OCI-LY3 (cell line): ENCODE results near the gene ZSCAN5C.
"Not testable (repeated sequence)": the region's sequence is repeated elsewhere in the genome, so short reads cannot be mapped to it uniquely, and the experiment has no call there.

Experiments used
- H2AFZ ChIP-seq: fragments of 200-600, 300-600 bp; shearing (Covaris generic); 2 replicates; pipeline ENCODE4 v1.6.0; 2014; ENCODE audit warnings: antibody characterized with exemption, low read depth, low read length
- H3K27ac ChIP-seq: fragments of 200-600, 300-600 bp; sonication (generic); 2 replicates; pipeline ENCODE4 v1.5.1; 2014; ENCODE audit warnings: mild to moderate bottlenecking, low read length, moderate library complexity, mixed read lengths
- H3K27me3 ChIP-seq: fragments of 200-600, 300-600 bp; sonication (generic); 2 replicates; pipeline ENCODE4 v1.6.1; 2014; ENCODE audit warnings: low read depth, low read length, mixed read lengths
- H3K36me3 ChIP-seq: fragments of 200-600, 300-600 bp; sonication (generic); replicated peaks from 2 replicates; pipeline ENCODE3; 2014; ENCODE audit warnings: low read depth, low read length, mixed read lengths
- H3K4me1 ChIP-seq: fragments of 300-600, 200-600 bp; sonication (generic); 2 replicates; pipeline ENCODE4 v1.6.1; 2014; ENCODE audit warnings: low read length, mixed read lengths
- H3K4me2 ChIP-seq: fragments of 200-600, 300-600 bp; sonication (generic); 2 replicates; pipeline ENCODE4 v1.6.1; 2014; ENCODE audit warnings: low read length, mixed read lengths
- H3K4me3 ChIP-seq: fragments of 300-600, 200-600 bp; sonication (generic); 2 replicates; pipeline ENCODE4 v1.5.1; 2014; ENCODE audit warnings: antibody characterized with exemption, mild to moderate bottlenecking, low read length, moderate library complexity
- H3K79me2 ChIP-seq: fragments of 300-600, 200-600 bp; shearing (Covaris generic); 2 replicates; pipeline ENCODE4 v1.6.1; 2014; ENCODE audit warnings: mild to moderate bottlenecking, low read length, mixed read lengths
- H3K9ac ChIP-seq: fragments of 300-600, 200-600 bp; shearing (Covaris generic); 2 replicates; pipeline ENCODE4 v1.6.0; 2014; ENCODE audit warnings: mild to moderate bottlenecking, low read length, moderate library complexity
- H3K9me3 ChIP-seq: fragments of 200-600, 300-600 bp; shearing (Covaris generic); 2 replicates; pipeline ENCODE4 v1.6.1; 2014; ENCODE audit warnings: low read length, mixed read lengths; ENCODE audit not compliant: insufficient read depth
- H4K20me1 ChIP-seq: fragments of 200-600, 300-600 bp; sonication (generic); 2 replicates; pipeline ENCODE4 v1.6.1; 2016; ENCODE audit warnings: low read length, mixed read lengths; ENCODE audit not compliant: insufficient read depth
- EZH2phosphoT487 ChIP-seq: fragments of 200-600 bp; shearing (Covaris generic); IDR thresholded peaks from 2 replicates; pipeline ENCODE4 v1.6.1; 2018; ENCODE audit warnings: antibody characterized with exemption, mixed run types, low read depth
- TF ChIP-seq, protein P1 (sequence below): fragments of 200-600, 300-600 bp; sonication (generic); IDR thresholded peaks from 2 replicates; pipeline ENCODE4 v1.5.1; 2014; ENCODE audit warnings: antibody characterized with exemption, low read length, low read depth

ZSCAN5C gene

DNA sequence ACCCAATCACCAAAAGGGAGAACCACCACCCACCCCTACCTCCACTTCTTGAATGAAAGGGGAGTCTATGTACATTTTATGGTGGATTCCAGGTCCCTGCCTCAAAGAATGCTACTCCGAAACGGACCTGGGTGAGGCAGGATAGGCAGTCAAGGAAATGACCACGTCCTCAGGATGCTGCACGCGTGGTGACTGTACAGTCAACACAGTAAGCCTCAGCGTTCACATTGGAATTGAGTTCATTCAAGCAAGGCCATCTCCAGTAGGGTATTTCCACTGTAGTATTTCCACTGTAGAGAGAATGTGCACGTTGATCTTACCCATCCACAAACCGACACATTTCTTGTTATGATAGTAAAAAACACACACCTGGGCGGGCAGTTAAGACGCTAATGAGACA lies 16.9 kb downstream of the ZSCAN5C start:
- no peaks in the 10 kb centered on the region for H3K79me2 ChIP-seq
- H3K27ac ChIP-seq = no peak overlapping the region
- no peak overlapping the region for H3K4me2 ChIP-seq
- no peak overlapping the region for H3K4me3 ChIP-seq
- no peaks in the 10 kb centered on the region for H3K36me3 ChIP-seq
- H3K4me1 ChIP-seq = no peaks in the 10 kb centered on the region
- no peak for TF ChIP-seq EZH2phosphoT487
- TF ChIP-seq, protein P1, sequence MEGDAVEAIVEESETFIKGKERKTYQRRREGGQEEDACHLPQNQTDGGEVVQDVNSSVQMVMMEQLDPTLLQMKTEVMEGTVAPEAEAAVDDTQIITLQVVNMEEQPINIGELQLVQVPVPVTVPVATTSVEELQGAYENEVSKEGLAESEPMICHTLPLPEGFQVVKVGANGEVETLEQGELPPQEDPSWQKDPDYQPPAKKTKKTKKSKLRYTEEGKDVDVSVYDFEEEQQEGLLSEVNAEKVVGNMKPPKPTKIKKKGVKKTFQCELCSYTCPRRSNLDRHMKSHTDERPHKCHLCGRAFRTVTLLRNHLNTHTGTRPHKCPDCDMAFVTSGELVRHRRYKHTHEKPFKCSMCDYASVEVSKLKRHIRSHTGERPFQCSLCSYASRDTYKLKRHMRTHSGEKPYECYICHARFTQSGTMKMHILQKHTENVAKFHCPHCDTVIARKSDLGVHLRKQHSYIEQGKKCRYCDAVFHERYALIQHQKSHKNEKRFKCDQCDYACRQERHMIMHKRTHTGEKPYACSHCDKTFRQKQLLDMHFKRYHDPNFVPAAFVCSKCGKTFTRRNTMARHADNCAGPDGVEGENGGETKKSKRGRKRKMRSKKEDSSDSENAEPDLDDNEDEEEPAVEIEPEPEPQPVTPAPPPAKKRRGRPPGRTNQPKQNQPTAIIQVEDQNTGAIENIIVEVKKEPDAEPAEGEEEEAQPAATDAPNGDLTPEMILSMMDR = no peak
- no peak overlapping the region for H2AFZ ChIP-seq
- H4K20me1 ChIP-seq = no peaks in the 10 kb centered on the region
- no peaks in the 10 kb centered on the region for H3K27me3 ChIP-seq
- H3K9me3 ChIP-seq = no peaks in the 10 kb centered on the region
- H3K9ac ChIP-seq = no peak overlapping the region

DNA sequence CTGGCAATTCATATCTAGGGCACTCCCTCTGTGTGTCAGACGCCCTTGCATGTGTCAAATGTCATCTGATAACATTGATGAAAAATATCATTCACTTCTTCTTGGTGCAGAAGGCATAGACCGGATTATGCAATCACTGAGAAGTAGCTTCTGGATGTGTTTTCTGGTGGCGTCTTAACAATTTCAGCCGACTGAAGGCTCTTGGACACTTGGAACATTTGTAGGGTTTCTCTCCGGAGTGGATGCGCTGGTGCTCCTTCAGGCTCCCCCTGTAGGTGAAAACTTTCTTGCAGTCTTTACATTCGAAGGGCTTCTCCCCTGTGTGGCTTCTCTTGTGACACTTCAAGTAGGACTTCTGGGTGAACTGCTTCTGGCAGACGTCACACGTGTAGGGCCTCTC lies 19.4 kb downstream of the ZSCAN5C start:
- H3K4me1 ChIP-seq, H3K36me3 ChIP-seq, H3K27ac ChIP-seq, H2AFZ ChIP-seq, H3K9me3 ChIP-seq, H3K27me3 ChIP-seq, H3K4me2 ChIP-seq, H3K79me2 ChIP-seq, H3K4me3 ChIP-seq, H4K20me1 ChIP-seq, H3K9ac ChIP-seq: not testable (repeated sequence)
- TF ChIP-seq, protein P1 = peak; percentile 16; the same call in 1 of the 2 replicates

DNA sequence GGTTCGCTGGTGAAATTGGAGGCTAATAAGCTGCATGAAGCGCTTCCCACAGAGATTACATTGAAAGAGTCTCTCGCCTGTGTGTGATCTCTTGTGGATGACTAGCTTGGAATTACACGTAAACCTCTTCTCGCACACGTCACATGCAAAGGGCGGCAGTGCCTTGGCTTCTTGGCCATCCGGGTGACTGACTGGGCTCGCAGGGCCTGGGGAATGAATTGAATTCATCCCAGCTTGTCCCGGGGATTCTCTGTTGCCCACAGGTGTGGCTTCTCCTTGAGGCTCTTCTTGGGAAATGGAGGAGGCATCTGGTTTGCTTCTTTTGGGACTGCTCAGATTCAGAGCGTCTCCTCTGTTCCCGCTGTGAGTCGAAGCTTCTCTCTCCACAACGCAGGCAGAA lies 19.8 kb downstream of the ZSCAN5C start:
- Histone ChIP-seq H3K4me2 (no peak overlapping the region), H3K4me1 (no peaks in the 10 kb centered on the region), H2AFZ (no peak overlapping the region), H3K36me3 (no peaks in the 10 kb centered on the region), H3K9ac (no peak overlapping the region), H4K20me1 (no peaks in the 10 kb centered on the region), H3K79me2 (no peaks in the 10 kb centered on the region), H3K27me3 (no peaks in the 10 kb centered on the region), H3K4me3 (no peak overlapping the region), H3K9me3 (no peaks in the 10 kb centered on the region), H3K27ac (no peak overlapping the region)
- TF ChIP-seq EZH2phosphoT487 = no peak
- TF ChIP-seq, protein P1 = no peak

DNA sequence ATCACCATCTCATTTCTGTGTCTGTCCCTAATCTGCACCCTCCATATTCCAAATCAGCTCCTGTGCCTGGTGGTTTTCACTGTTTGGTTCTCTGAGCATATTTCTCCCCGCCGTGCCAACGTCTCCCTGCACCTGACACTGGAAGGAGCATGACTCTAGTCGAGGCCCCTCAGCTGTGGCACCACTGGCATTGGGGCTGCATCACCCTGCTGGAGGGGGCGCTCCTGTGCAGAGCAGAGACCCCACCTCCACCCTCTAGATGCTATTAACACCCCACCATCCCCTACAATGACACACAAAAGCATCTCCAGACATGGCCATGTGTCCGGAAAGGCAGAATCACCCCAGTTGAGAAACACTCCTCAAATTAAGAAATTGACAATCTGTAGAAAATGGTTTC lies 20.8 kb downstream of the ZSCAN5C start:
- Histone ChIP-seq H3K36me3 (no peaks in the 10 kb centered on the region), H3K9ac (no peak overlapping the region), H3K27ac (no peak overlapping the region), H3K79me2 (no peaks in the 10 kb centered on the region), H3K27me3 (no peaks in the 10 kb centered on the region), H3K4me3 (no peak overlapping the region), H4K20me1 (no peaks in the 10 kb centered on the region), H2AFZ (no peak overlapping the region), H3K4me2 (no peak overlapping the region), H3K9me3 (no peaks in the 10 kb centered on the region), H3K4me1 (no peaks in the 10 kb centered on the region)
- TF ChIP-seq, protein P1 = no peak
- no peak for TF ChIP-seq EZH2phosphoT487
